Loucy (cell line): ENCODE results near the gene ARHGAP10.

Experiments used
- H2AFZ ChIP-seq: fragments of 200-600 bp; sonication (generic); 2 replicates; pipeline ENCODE4 v1.6.0; 2016; ENCODE audit warnings: antibody characterized with exemption, mild to moderate bottlenecking, low read length, moderate library complexity
- H3F3A ChIP-seq: fragments of 200-600 bp; 2 replicates; pipeline ENCODE4 v1.6.0; 2016; ENCODE audit warnings: antibody characterized with exemption, low read depth, mild to moderate bottlenecking
- H3K27me3 ChIP-seq: fragments of 200-600 bp; sonication (generic); 2 replicates; pipeline ENCODE4 v1.6.1; 2014; ENCODE audit warnings: low read length, mild to moderate bottlenecking; ENCODE audit not compliant: insufficient read depth, poor library complexity, severe bottlenecking
- H3K36me3 ChIP-seq: fragments of 200-600 bp; sonication (generic); 2 replicates; pipeline ENCODE4 v1.6.1; 2016; ENCODE audit warnings: low read length; ENCODE audit not compliant: insufficient read depth
- H3K4me1 ChIP-seq: fragments of 200-600 bp; sonication (generic); 2 replicates; pipeline ENCODE4 v1.5.1; 2014; ENCODE audit warnings: low read length, mild to moderate bottlenecking; ENCODE audit not compliant: insufficient read depth, poor library complexity, severe bottlenecking
- H3K4me2 ChIP-seq: fragments of 200-600 bp; sonication (generic); 2 replicates; pipeline ENCODE4 v1.6.0; 2014; ENCODE audit warnings: antibody characterized with exemption, low read length, low read depth, mild to moderate bottlenecking; ENCODE audit not compliant: poor library complexity, severe bottlenecking
- H3K4me3 ChIP-seq: fragments of 200-600 bp; sonication (generic); 2 replicates; pipeline ENCODE4 v1.5.1; 2014; ENCODE audit warnings: low read length, mild to moderate bottlenecking, mixed read lengths; ENCODE audit not compliant: poor library complexity, severe bottlenecking
- H3K79me2 ChIP-seq: fragments of 200-600 bp; sonication (generic); 2 replicates; pipeline ENCODE4 v1.6.1; 2014; ENCODE audit warnings: low read length; ENCODE audit not compliant: insufficient read depth
- H3K9ac ChIP-seq: fragments of 200-600 bp; sonication (generic); 2 replicates; pipeline ENCODE4 v1.6.0; 2014; ENCODE audit warnings: mild to moderate bottlenecking, low read depth, low read length, moderate library complexity; ENCODE audit not compliant: poor library complexity, severe bottlenecking
- H3K9me2 ChIP-seq: fragments of 200-600 bp; sonication (generic); replicated peaks from 2 replicates; pipeline ENCODE4 v1.6.1; 2016; ENCODE audit warnings: low read depth, low read length, mixed read lengths
- H3K9me3 ChIP-seq: fragments of 200-600 bp; sonication (generic); 2 replicates; pipeline ENCODE4 v1.6.1; 2014; ENCODE audit warnings: mild to moderate bottlenecking, antibody characterized with exemption, low read length, low read depth; ENCODE audit not compliant: insufficient read depth
- H4K20me1 ChIP-seq: fragments of 200-600 bp; sonication (generic); 2 replicates; pipeline ENCODE4 v1.6.0; 2014; ENCODE audit warnings: antibody characterized with exemption, low read length, mild to moderate bottlenecking; ENCODE audit not compliant: insufficient read depth, poor library complexity, severe bottlenecking
- CTCF ChIP-seq: fragments of 200-600 bp; sonication (generic); conservative IDR thresholded peaks from 2 replicates; pipeline ENCODE4 v1.5.1; 2014; ENCODE audit warnings: mild to moderate bottlenecking, antibody characterized with exemption, low read length
- EZH2phosphoT487 ChIP-seq: fragments of 200-600 bp; IDR thresholded peaks from 2 replicates; pipeline ENCODE4 v1.6.1; 2018; ENCODE audit warnings: antibody characterized with exemption, mild to moderate bottlenecking, moderate library complexity, borderline replicate concordance

The ARHGAP10 gene

GRCh38 chr4:148004228-148004857, 272.5 kb downstream of the ARHGAP10 start:
- H3K36me3 ChIP-seq: no peaks in the 10 kb centered on the region
- H3K4me1 ChIP-seq: peaks cover 22% of the 10 kb centered on the region

GRCh38 chr4:148006001-148006400, 274.1 kb downstream of the ARHGAP10 start:
- Histone ChIP-seq H3K79me2 (no peaks in the 10 kb centered on the region), H3K36me3 (no peaks in the 10 kb centered on the region), H3F3A (0 out of 2 replicates have a peak, but pooled peaks cover 4% of the 10 kb centered on the region), H4K20me1 (no peaks in the 10 kb centered on the region), H3K4me2 (no peak overlapping the region), H3K4me3 (no peak overlapping the region), H3K9ac (no peak overlapping the region), H3K4me1 (peaks cover 22% of the 10 kb centered on the region), H3K27me3 (no peaks in the 10 kb centered on the region), H3K9me3 (no peaks in the 10 kb centered on the region), H2AFZ (no peak overlapping the region), H3K9me2 (no peaks in the 10 kb centered on the region)
- no peak for TF ChIP-seq EZH2phosphoT487
- TF ChIP-seq CTCF: no peak

More at GRCh38 chr4:148004228-148004857, 272.5 kb downstream of the ARHGAP10 start:
- TF ChIP-seq CTCF (no peak), EZH2phosphoT487 (no peak)
- 0 out of 2 replicates have a peak, but pooled peaks cover 4% of the 10 kb centered on the region for H3F3A ChIP-seq
- H3K4me2 ChIP-seq: peak overlapping the region; percentile 67
- H3K9me3 ChIP-seq: no peaks in the 10 kb centered on the region
- no peaks in the 10 kb centered on the region for H4K20me1 ChIP-seq
- peak overlapping the region; percentile 37 for H3K4me3 ChIP-seq
- no peaks in the 10 kb centered on the region for H3K79me2 ChIP-seq
- H3K9ac ChIP-seq: no peak overlapping the region
- H3K9me2 ChIP-seq: no peaks in the 10 kb centered on the region
- no peak overlapping the region for H2AFZ ChIP-seq
- H3K27me3 ChIP-seq: no peaks in the 10 kb centered on the region

- H4K20me1 ChIP-seq: no peaks in the 10 kb centered on the region
- H3K9ac ChIP-seq: no peak overlapping the region
- H3K9me3 ChIP-seq: no peaks in the 10 kb centered on the region
- no peaks in the 10 kb centered on the region for H3K79me2 ChIP-seq
- no peak overlapping the region for H3K4me3 ChIP-seq
- no peak overlapping the region for H2AFZ ChIP-seq
- H3F3A ChIP-seq: 0 out of 2 replicates have a peak, but pooled peaks cover 4% of the 10 kb centered on the region
- TF ChIP-seq CTCF: no peak
- peaks cover 22% of the 10 kb centered on the region for H3K4me1 ChIP-seq
- no peak overlapping the region for H3K4me2 ChIP-seq
- H3K36me3 ChIP-seq: no peaks in the 10 kb centered on the region
- H3K9me2 ChIP-seq: no peaks in the 10 kb centered on the region
- no peaks in the 10 kb centered on the region for H3K27me3 ChIP-seq
These were observed 275.4 kb downstream of the ARHGAP10 start for GRCh38 chr4:148007314-148007760.
